Stimulated activated CD4-positive, alpha-beta T cell treated with anti-CD3 and anti-CD28 coated beads, Interleukin-1b, Interleukin-23, amount 100 ng/mL, for 24 hours (primary cell): ENCODE measurements around the gene DRAXIN.

Experiments
- DNase-seq, 4 experiments: peaks; one replicate each; pipeline ENCODE4 v3.0.0-alpha.2; 2020; ENCODE audit warnings: low read depth in 4 of 4, low spot score in 1 of 4

DRAXIN gene

DNA sequence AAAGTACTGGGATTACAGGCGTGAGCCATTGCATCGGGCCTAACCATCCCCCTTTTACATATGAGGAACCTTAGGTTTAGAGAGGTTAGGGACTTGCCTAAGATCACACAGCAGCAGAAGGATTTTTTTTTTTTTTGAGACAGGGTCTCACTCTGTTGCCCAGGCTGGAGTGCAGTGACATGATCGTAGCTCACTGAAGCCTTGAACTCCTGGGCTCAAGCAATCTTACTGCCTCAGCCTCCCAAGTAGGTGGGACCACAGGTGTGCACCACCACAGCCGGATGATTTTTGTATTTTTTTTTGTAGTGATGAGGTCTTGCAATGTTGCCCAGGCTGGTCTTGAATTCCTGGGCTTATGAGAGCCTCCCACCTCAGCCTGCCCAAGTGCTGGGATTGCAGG lies 68.3 kb downstream of the DRAXIN start:
- DNase-seq = no peak

DNA sequence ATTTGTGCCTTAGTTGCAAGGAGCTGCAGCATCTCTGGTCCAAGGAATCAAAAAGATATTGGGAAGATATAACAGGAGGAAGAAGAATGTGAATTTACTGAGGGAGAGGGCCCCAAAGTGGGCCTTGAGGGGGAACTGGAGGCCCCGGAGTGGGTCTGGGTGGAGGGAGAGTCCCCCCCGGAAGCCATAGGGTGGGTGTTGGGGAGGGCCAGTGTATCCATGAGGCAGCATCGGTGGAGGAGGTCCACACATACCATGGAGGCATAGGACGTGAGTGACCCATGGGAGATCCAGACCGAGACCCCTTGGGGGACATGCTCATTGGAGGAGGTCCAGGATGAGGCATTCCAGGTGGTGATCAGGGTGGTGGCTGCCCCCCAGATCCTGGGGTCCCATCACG lies 69.8 kb downstream of the DRAXIN start:
- DNase-seq = no peak

DNA sequence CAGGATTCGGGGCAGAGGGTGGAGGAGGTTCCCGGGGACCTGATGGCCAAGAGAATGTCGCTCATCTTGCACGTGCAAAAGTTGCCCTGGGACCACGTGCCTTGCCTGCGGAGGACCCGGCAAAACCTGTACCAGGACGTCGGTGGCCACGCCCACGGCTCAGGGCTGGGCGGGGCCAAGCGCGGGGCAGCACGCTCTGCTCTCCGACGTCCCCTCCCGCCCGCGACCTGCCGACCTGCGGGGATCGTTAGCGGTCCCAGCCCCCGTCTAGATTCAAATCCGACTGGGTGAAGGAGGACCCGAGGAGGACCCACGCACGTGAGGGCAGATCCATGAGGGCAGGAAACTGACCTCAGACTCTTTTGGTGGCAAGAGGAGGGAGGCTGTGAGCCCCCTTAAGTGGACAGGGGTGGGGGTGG lies 70.5 kb downstream of the DRAXIN start, which contains the start of gene C1orf167:
Gene C1orf167, plus strand, starts transcription at position 206 of the 419 bp plus-strand sequence. CDS start 2,208 bp downstream, outside the sequence.
- DNase-seq = peak in 2 of 4 experiments; percentile 17 to 28

DNA sequence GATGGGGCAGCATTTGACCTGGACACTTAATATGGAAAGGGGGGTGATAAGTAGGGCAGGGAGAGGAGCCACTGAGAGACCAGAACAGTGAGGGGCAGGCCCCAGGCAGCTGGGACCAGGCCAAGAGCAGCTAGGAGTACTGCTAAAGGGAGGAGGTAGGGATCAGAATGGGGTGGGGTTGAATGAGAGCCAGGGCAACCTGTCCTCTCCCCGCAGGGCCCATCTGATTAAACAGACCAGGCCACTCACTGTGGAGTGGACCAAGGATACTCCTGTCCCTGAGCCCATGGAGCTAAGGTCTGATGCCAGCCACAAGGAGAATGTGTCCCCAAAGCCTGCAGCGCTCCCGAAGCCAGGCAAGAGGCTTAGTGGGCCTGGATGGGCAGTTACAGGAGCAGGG lies 72.6 kb downstream of the DRAXIN start:
- DNase-seq = no peak

DNA sequence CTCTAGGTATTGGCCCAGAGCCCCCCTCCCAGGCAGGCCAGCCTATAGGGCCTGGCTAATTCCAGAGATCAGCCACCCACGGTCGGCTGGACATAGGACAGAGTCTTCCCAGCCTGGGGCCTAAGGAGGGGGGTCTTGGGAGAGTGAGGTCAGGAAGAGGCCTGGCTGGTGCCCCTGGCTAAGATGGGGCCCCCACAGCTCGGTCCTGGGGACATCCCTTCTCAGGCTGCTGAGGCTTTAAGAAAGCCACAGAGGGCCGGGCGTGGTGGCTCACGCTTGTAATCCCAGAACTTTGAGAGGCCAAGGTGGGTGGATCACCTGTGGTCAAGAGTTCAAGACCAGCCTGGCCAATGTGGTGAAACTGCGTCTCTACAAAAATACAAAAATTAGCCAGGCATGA lies 73.0 kb downstream of the DRAXIN start:
- no peak for DNase-seq

DNA sequence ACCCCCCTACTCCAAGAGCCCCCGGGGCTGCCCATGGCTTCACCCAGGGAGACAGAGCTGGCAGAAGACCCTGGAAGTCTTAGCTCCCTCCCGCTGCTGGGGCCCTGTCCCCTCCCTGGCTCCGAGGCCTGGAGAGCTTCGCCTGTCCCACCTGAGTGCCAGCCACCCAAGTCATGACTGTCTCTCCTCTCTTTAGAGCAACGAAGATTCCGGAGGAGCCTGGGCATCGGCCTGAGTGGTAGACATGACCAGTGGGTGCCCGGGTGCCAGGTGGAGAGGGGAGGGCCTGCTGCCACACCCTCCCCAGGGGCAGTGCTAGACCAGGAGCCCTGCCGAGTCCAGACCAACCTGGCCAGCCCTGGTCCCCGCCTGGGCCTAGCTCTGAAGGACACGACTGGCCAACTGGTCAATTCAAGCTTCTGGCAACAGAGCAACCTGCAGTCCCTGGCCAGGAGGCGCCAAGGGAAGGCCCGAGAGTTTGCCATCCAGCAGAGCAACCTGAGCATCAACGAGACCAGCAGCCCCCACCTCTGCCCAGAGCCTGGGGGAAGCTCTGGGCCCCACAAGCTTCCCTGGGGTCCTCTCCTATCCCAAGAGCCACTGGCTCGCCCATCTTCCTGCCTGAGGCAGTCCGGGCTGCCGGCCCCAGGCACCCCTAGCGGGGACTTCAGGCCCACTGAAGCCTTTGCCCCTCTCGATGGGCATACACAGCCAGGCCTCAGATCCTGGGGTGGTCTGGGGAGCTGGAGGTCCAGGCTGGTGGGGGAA lies 74.3 kb downstream of the DRAXIN start:
- DNase-seq = no peak

DNA sequence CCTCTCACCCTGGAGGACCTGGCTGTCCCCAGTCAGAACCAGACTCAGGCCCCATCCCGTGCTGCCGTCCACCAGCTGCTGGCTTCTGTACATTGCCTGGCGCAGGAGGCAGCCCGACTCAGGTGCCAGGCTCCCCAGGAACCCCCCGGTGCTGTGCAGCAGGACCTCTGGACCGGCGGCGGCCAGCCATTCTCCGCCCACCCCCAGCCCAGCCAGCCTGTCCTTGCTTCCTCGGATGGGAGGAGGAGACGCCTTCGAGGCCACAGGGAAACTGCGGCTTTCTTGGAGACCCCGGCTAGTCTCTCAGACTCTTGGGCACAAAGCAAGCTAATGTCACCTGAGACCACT lies 74.9 kb downstream of the DRAXIN start:
- DNase-seq = no peak

DNA sequence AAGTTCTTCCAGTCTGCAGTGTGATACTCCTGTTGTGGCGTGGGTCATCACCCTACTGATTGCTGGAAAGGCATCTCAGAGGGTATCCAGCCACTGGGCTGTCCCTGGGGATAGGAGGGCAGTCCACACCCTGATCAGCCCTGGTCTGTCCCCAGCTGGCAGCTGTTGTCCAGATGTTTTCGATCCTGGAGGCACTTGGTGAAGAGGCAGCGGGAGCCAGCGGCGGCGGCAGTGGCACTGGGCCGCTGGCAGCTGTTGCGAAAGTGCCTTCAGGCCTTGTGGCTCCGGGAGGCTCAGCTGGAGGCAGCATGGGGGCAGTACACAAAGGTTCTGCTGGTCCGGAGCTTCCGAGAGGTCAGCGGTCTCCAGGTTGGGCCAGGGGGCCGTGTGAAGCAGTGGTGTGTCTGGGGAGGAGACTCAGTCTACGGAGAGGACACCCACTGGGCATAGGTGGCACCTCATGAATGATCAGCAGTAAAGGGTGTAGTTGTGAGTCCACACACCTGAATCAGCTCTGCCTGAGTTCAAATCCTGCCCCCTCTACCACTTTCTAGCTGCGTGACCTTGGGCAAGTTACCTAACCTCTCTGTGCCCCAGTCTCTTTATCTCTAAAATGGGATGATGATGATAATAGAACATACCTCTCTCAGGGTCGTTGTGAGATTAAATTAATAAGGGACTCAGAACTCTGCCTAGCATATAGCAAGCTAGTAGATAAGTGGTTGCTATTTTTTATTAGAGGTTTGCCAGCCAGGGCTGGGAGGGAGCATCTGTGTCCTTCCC lies 76.6 kb downstream of the DRAXIN start:
- no peak for DNase-seq

DNA sequence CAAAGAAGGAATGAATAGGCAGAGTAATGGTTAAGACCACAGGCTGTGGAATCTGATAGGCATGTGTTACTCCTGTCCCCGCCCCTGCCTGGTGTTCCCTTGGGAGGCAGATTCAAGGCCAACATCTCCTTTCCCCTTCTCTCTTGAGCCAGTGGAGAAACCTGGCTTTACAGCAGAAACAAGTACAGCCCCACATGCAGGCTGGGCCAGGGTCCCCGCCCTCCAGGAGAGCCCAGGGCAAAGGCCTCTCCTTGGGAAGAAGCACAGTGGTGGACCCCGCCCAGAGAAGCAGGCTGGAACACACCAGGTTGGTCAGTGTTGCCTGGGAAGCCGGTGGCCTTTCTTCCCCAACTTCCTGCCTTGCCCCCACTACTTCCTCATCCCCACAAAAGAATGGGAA lies 77.3 kb downstream of the DRAXIN start:
- DNase-seq = no peak

DNA sequence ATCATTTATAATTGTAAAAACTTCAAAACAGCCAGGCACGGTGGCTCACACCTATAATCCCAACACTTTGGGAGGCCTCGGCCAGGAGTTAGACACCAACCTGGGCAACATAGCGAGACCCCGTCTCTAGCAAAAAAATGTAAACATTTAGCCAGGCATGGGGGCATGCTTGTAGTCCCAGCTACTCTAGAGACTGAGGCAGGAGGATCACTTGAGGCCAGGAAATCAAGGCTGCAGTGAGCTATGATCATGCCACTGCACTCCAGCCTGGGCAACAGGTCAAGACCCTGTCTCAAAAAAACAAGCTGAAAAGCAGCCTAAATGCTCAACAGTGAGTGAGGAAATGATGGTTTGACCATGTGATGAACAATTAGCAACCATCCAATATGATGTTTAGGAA lies 77.8 kb downstream of the DRAXIN start:
- no peak for DNase-seq

DNA sequence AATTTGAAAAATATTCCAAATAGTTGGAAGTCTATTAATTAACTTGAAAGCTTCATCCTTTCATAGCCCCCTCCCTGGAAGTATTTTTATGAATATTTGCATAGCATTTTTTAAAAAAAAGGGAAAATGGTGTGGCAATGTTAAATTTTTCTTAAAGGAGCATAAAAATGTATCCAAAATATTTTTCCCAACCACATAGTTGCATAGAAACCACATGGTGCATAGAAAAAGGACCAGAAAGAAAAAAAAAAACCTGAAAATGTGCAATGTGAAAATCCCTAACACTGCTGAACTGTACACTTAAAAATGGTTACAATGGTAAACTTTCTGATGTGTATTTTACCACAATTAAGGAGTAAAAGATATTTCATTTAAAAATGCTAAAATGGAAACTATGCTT lies 78.5 kb downstream of the DRAXIN start:
- DNase-seq = no peak

DNA sequence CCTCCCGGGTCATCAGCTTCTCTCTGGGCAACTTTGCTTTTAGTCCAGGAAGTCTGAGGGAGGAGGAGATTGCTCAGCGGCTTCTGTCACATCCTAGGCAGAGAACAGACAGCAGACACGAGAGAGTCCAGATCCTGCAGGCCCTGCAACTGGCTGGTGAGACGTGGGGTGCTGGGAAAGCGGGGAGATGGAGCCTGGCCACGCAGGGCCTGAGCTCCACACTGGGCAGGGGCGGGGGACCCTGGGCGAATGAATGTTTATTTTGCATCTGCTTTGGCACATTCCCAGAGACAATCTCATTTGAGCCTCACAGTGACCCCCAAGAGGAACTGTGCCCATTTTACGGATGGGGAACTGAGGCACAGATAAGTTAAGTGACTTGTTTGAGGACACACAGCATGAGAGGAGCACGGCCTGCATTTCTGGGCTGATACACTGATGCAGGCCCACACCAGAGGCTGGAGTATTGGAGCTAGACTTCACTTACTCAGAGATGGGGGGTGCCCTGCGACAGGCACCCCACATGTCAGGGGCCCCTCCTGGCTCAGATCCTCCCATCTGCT lies 80.1 kb downstream of the DRAXIN start:
- no peak for DNase-seq

DNA sequence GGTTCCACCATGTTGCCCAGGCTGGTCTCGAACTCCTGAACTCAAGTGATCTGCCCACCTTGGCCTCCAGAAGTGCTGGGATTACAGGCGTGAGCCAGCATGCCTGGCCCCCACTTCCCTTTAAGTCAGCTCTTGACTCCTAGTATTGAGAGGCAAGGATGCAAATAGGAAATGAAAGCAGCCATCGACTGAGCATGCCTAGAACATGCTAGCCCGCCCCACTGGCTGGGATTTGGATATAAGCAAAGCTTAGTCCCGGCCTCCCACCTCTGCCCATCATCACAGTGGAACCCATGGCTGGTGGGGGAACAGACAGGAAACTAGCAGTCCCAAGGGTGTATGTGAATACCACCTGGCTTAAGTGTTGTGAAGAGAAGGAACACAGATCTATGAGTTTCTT lies 80.9 kb downstream of the DRAXIN start:
- DNase-seq = no peak

DNA sequence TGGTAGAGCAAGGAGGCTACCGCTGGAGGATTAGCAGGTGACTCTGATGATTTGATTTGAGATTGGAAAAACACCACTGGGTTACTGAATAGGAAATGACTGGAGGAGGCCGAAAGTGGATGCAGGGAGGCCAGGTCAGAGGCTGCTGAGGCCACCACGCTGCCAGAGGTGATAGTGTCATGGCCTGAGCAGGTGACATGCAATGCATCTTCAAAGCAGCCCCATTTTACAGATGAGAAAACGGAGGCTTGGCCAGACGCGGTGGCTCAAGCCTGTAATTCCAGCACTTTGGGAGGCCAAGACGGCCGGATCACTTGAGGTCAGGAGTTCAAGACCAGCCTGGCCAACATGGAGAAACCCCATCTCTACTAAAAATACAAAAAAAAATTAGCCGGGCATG lies 83.2 kb downstream of the DRAXIN start:
- DNase-seq = no peak
